CD4-positive, alpha-beta T cell (primary cell): ENCODE measurements around the gene DNAJC11. TPM values are rescaled to one million over a fixed set of nuclear protein-coding genes. Genes with fewer than 3 reads are reported as not detected.

ENCODE experiments used
- ATAC-seq: fragments of 200-7000 bp; cut with Tn5 transposase; one replicate; pipeline ENCODE4 v1.10.0; 2022; ENCODE audit warnings: mild to moderate bottlenecking; ENCODE audit not compliant: poor library complexity
- CTCF ChIA-PET: fragments of 350-600 bp; sonication (Branson Sonifier 250); formaldehyde crosslinking; loops from one replicate; lab custom pipeline; 2021; ENCODE audit warnings: antibody characterized with exemption, inconsistent platforms; lab: Charles Lee
- POLR2A ChIA-PET: fragments of 350-600 bp; sonication (Branson Sonifier 250); formaldehyde crosslinking; loops from one replicate; lab custom pipeline; 2021; ENCODE audit warnings: antibody characterized with exemption, inconsistent platforms; lab: Charles Lee
- DNase-seq, 14 experiments: peaks; one replicate each; pipeline ENCODE4 v3.0.0-alpha.2; 2013 to 2020; ENCODE audit warnings: mixed read lengths in 2 of 14
- H3K27ac ChIP-seq, 2 donors: one replicate each; pipeline versions ENCODE4 v1.5.1 to v1.7.0; 2013; ENCODE audit warnings: low read length in 2 of 2, low read depth in 1 of 2, mild to moderate bottlenecking in 1 of 2
- H3K27me3 ChIP-seq, 2 experiments: 1 replicate in 1 of 2; 2 replicates in 1 of 2; pipeline versions ENCODE4 v1.6.1 to v1.7.0; 2013; ENCODE audit warnings: low read length in 2 of 2, control low read depth in 1 of 2, mild to moderate bottlenecking in 1 of 2, moderate library complexity in 1 of 2; ENCODE audit not compliant: insufficient read depth in 2 of 2, control insufficient read depth in 1 of 2
- H3K36me3 ChIP-seq: one replicate; pipeline ENCODE4 v1.6.1; 2013; ENCODE audit warnings: low read length, control low read depth; ENCODE audit not compliant: insufficient read depth
- H3K4me1 ChIP-seq: one replicate; pipeline ENCODE4 v1.6.1; 2013; ENCODE audit warnings: low read length, control low read depth; ENCODE audit not compliant: insufficient read depth
- H3K4me3 ChIP-seq: one replicate; pipeline ENCODE4 v1.5.1; 2013; ENCODE audit warnings: mild to moderate bottlenecking, low read length, moderate library complexity
- H3K9me3 ChIP-seq, 2 experiments: 1 replicate in 1 of 2; 2 replicates in 1 of 2; pipeline versions ENCODE4 v1.6.1 to v1.7.0; 2013; ENCODE audit warnings: low read length in 2 of 2, mild to moderate bottlenecking in 2 of 2, control low read depth in 1 of 2, moderate library complexity in 1 of 2; ENCODE audit not compliant: control insufficient read depth in 1 of 2, insufficient read depth in 1 of 2
- H3K27ac Mint-ChIP-seq: one replicate; pipeline ENCODE4 v1.8.0; 2020; ENCODE audit warnings: mixed read lengths
- H3K27me3 Mint-ChIP-seq: one replicate; pipeline ENCODE4 v1.8.0; 2021; ENCODE audit warnings: mixed read lengths
- H3K36me3 Mint-ChIP-seq: one replicate; pipeline ENCODE4 v1.8.0; 2021; ENCODE audit warnings: low read depth, mixed read lengths
- H3K4me1 Mint-ChIP-seq: one replicate; pipeline ENCODE4 v1.8.0; 2021; ENCODE audit warnings: low read depth, mixed read lengths
- H3K4me3 Mint-ChIP-seq: one replicate; pipeline ENCODE4 v1.8.0; 2020; ENCODE audit warnings: mild to moderate bottlenecking, mixed read lengths
- H3K9me3 Mint-ChIP-seq: one replicate; pipeline ENCODE4 v1.8.0; 2020; ENCODE audit warnings: mixed read lengths
- intact Hi-C, 2 experiments: fragments of 100-400 bp; cut with DNase I in 1 of 2; cut with micrococcal nuclease in 1 of 2; formaldehyde crosslinking; loops; one replicate each; pipeline versions ENCODE4 v1.15.1 to v1.9.0; 2023 to 2025; cut with DNase I, micrococcal nuclease
- total RNA-seq, 174 experiments: library from RNA in 2 of 174; stranded (reverse) in 2 of 174; gene quantifications; one replicate each; pipeline ENCODE4 v1.2.3 and lab custom pipeline; 2021 to 2026
- TF ChIP-seq, protein P1 (sequence below): fragments of 200-600 bp; IDR thresholded peaks from one replicate; pipeline ENCODE4 v1.8.0; 2022; ENCODE audit warnings: antibody characterized with exemption, mild to moderate bottlenecking

The DNAJC11 gene
- total RNA-seq, 2 experiments from 2014 or later: 20.6 to 24.0 TPM

DNA sequence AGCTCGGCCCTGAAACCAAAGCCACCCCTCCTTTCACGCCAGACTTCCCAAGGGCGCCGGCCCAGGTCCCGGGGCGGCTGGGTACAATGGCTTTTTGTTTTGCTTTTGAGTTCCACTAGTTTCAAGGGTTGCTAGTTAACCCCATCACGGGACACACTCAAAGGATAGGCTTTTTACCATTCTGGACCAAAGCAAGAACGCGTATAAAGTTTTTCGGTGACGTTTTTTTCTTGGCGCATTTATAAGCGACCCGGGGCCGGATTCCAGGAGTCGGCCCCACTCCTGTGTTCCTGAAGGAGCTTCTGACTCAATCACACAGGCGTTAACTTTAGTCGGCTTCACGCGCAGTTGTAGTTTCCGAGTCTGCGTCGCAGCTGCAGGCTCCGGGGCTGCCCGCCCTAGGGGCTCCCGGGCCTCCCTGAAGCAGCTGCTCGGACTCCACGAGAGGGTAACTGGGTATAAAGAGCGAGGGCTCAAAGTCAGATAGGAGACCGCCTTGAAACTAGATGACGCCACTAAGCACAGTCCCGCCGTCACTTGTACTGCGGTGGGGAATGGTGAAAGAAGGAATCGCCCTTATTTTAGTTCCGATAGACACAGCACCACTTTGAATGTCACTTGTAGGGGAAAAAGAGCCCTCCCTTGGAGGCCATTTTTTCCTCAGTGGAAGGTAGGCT is 98.2 kb downstream of the DNAJC11 start:
- H3K36me3 ChIP-seq: peaks cover 6% of the 10 kb centered on the region
- no peaks in the 10 kb centered on the region for H3K9me3 ChIP-seq
- H3K27ac Mint-ChIP-seq: peak overlapping the region; percentile 100
- peak; percentile 43 to 83 (median 57) for DNase-seq
- ChIA-PET CTCF (interaction anchor here (0.6 to 5.3 kb wide), 7 partner anchors 9 to 49 kb away, joined by 3 to 22 read pairs (median 4); partner anchors contain the start of genes NOL9, TAS1R1 and THAP3), POLR2A (interaction anchor here (0.7 to 6.3 kb wide), 16 partner anchors 8 to 245 kb away, joined by 3 to 139 read pairs (median 8); partner anchors contain the start of genes ACOT7, CAMTA1, NOL9 and PHF13)
- TF ChIP-seq, protein P1, sequence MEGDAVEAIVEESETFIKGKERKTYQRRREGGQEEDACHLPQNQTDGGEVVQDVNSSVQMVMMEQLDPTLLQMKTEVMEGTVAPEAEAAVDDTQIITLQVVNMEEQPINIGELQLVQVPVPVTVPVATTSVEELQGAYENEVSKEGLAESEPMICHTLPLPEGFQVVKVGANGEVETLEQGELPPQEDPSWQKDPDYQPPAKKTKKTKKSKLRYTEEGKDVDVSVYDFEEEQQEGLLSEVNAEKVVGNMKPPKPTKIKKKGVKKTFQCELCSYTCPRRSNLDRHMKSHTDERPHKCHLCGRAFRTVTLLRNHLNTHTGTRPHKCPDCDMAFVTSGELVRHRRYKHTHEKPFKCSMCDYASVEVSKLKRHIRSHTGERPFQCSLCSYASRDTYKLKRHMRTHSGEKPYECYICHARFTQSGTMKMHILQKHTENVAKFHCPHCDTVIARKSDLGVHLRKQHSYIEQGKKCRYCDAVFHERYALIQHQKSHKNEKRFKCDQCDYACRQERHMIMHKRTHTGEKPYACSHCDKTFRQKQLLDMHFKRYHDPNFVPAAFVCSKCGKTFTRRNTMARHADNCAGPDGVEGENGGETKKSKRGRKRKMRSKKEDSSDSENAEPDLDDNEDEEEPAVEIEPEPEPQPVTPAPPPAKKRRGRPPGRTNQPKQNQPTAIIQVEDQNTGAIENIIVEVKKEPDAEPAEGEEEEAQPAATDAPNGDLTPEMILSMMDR: no peak
- peak overlapping the region; percentile 80 to 95 for H3K27ac ChIP-seq
- peaks cover 32% of the 10 kb centered on the region for H3K36me3 Mint-ChIP-seq
- H3K4me1 Mint-ChIP-seq: peaks cover 36% of the 10 kb centered on the region
- no peaks in the 10 kb centered on the region for H3K27me3 Mint-ChIP-seq
- H3K4me1 ChIP-seq: peaks cover 50% of the 10 kb centered on the region
- no peaks in the 10 kb centered on the region for H3K9me3 Mint-ChIP-seq
- ATAC-seq: peak; percentile 45
- H3K27me3 ChIP-seq: no peaks in the 10 kb centered on the region
- H3K4me3 Mint-ChIP-seq: peak overlapping the region; percentile 93
- intact Hi-C loops: loop anchor here (1.0 to 10.0 kb wide), 7 partner anchors 10 to 98 kb away; partner anchors contain the start of genes PHF13 (in 2 of the 2), DNAJC11 (in 1 of the 2), NOL9 (in 1 of the 2) and TAS1R1 (in 1 of the 2)
- peak overlapping the region; percentile 95 for H3K4me3 ChIP-seq

GRCh38 chr1:6602669-6603237 is 98.9 kb downstream of the DNAJC11 start, which contains the start of gene KLHL21:
Gene KLHL21 (minus strand): TSS chr1:6602869. CDS start chr1:6602817, 52 bp downstream.
- H3K4me3 ChIP-seq: peak within 1 kb of the TSS; percentile 95
- peak within 1 kb of the TSS; percentile 80 to 95 for H3K27ac ChIP-seq
- peaks cover 12% of the 10 kb centered on the region for H3K36me3 ChIP-seq
- CTCF ChIA-PET: interaction anchor here (1.0 to 5.3 kb wide), 8 partner anchors 10 to 48 kb away, joined by 3 to 22 read pairs (median 4); partner anchors contain the start of genes NOL9, TAS1R1, THAP3 and ZBTB48
- no peaks in the 10 kb centered on the region for H3K27me3 Mint-ChIP-seq
- peaks cover 36% of the 10 kb centered on the region for H3K4me1 Mint-ChIP-seq
- peaks cover 54% of the 10 kb centered on the region for H3K4me1 ChIP-seq
- POLR2A ChIA-PET: interaction anchor here (0.7 to 6.3 kb wide), 23 partner anchors 9 to 404 kb away, joined by 3 to 139 read pairs (median 6); partner anchors contain the start of genes ACOT7, CAMTA1, NOL9 and PHF13
- peak; percentile 48 for ATAC-seq
- no peaks in the 10 kb centered on the region for H3K27me3 ChIP-seq
- peak within 1 kb of the TSS; percentile 100 for H3K27ac Mint-ChIP-seq
- no peaks in the 10 kb centered on the region for H3K9me3 Mint-ChIP-seq
- peak within 1 kb of the TSS; percentile 100 for H3K4me3 Mint-ChIP-seq
- no peaks in the 10 kb centered on the region for H3K9me3 ChIP-seq
- peak; percentile 65 to 93 (median 84) for DNase-seq
- H3K36me3 Mint-ChIP-seq: peaks cover 33% of the 10 kb centered on the region
- TF ChIP-seq, protein P1: no peak
- intact Hi-C loops: loop anchor here (1.0 to 10.0 kb wide), 7 partner anchors 11 to 99 kb away; partner anchors contain the start of genes PHF13 (in 2 of the 2), DNAJC11 (in 1 of the 2), NOL9 (in 1 of the 2) and TAS1R1 (in 1 of the 2)
